Keratinocyte (primary cell): Measurements from ENCODE around the gene NTSR1. TPM values are rescaled to one million over a fixed set of nuclear protein-coding genes. Genes with fewer than 3 reads are reported as not detected.

Source experiments
- DNase-seq: peaks from one replicate; pipeline ENCODE4 v3.0.0-alpha.2; 2011; ENCODE audit warnings: low read depth, missing footprints, low spot score
- FAIRE-seq: peaks from 2 replicates; lab custom pipeline; 2011; peaks lifted over from hg19 to GRCh38; lab: Jason Lieb, UNC
- H2AFZ ChIP-seq: 2 replicates; pipeline ENCODE4 v1.6.0; 2012; ENCODE audit warnings: low read length, control low read depth, inconsistent platforms; ENCODE audit not compliant: control insufficient read depth
- H3K27ac ChIP-seq: 2 replicates; pipeline ENCODE4 v1.5.1; 2011; ENCODE audit warnings: low read length; ENCODE audit not compliant: control insufficient read depth, insufficient read depth
- H3K27me3 ChIP-seq: 3 replicates; pipeline ENCODE4 v1.6.0; 2011; ENCODE audit warnings: low read length; ENCODE audit not compliant: control insufficient read depth, insufficient read depth; ENCODE audit errors: extremely low read depth
- H3K36me3 ChIP-seq, 2 experiments: 2 replicates in 1 of 2; 3 replicates in 1 of 2; pipeline ENCODE4 v1.5.1; 2011; ENCODE audit warnings: low read length in 2 of 2, mild to moderate bottlenecking in 1 of 2; ENCODE audit not compliant: control insufficient read depth in 2 of 2, insufficient read depth in 2 of 2; ENCODE audit errors: extremely low read depth in 1 of 2
- H3K4me1 ChIP-seq: 3 replicates; pipeline ENCODE4 v1.5.1; 2011; ENCODE audit warnings: low read length; ENCODE audit not compliant: control insufficient read depth, insufficient read depth; ENCODE audit errors: extremely low read depth
- H3K4me2 ChIP-seq: 3 replicates; pipeline ENCODE4 v1.6.0; 2011; ENCODE audit warnings: low read depth, low read length; ENCODE audit not compliant: control insufficient read depth, insufficient read depth; ENCODE audit errors: extremely low read depth
- H3K4me3 ChIP-seq, 3 experiments: fragments of 200-600 bp in 1 of 3; sonication (generic) in 1 of 3; 2 replicates in 2 of 3; 3 replicates in 1 of 3; pipeline ENCODE4 v1.5.1; 2011 to 2016; ENCODE audit warnings: low read length in 3 of 3, mild to moderate bottlenecking in 3 of 3, control low read depth in 2 of 3, inconsistent platforms in 1 of 3, low read depth in 1 of 3, mixed read lengths in 1 of 3, mixed run types in 1 of 3, moderate library complexity in 1 of 3; ENCODE audit not compliant: control insufficient read depth in 2 of 3, insufficient read depth in 2 of 3; ENCODE audit errors: extremely low read depth in 1 of 3
- H3K79me2 ChIP-seq: 2 replicates; pipeline ENCODE4 v1.6.0; 2012; ENCODE audit warnings: low read length; ENCODE audit not compliant: control insufficient read depth, insufficient read depth
- H3K9ac ChIP-seq: 3 replicates; pipeline ENCODE4 v1.6.0; 2011; ENCODE audit warnings: low read length; ENCODE audit not compliant: control insufficient read depth, insufficient read depth; ENCODE audit errors: extremely low read depth
- H3K9me1 ChIP-seq: 3 replicates; pipeline ENCODE4 v1.6.0; 2011; ENCODE audit warnings: low read length; ENCODE audit not compliant: control insufficient read depth, insufficient read depth; ENCODE audit errors: extremely low read depth
- H3K9me3 ChIP-seq: 2 replicates; pipeline ENCODE4 v1.5.1; 2012; ENCODE audit warnings: low read depth, low read length; ENCODE audit not compliant: control insufficient read depth
- H4K20me1 ChIP-seq: 3 replicates; pipeline ENCODE4 v1.6.0; 2011; ENCODE audit warnings: low read length; ENCODE audit not compliant: control insufficient read depth, insufficient read depth; ENCODE audit errors: extremely low read depth
- EZH2 ChIP-seq: IDR thresholded peaks from one replicate; pipeline ENCODE4 v1.6.1; 2012; ENCODE audit warnings: inconsistent platforms, mild to moderate bottlenecking, low read length, moderate library complexity
- dilution Hi-C: fragments of 300-500 bp; cut with MboI; formaldehyde crosslinking; loops from one replicate; pipeline ENCODE4 v1.7.0; 2020; ENCODE audit warnings: low sequenced_read_pairs; ENCODE audit not compliant: extremely low pct_ligation_motif_present
- polyA plus RNA-seq, 5 experiments: library from polyadenylated mRNA; depleted of rRNA in 3 of 5; stranded (reverse) in 3 of 5; stranded (forward) in 1 of 5; unstranded in 1 of 5; fragments of >200 nt; gene quantifications; 1 replicate in 1 of 5; 2 replicates in 3 of 5; 3 replicates in 1 of 5; pipeline versions ENCODE4 v1.2.1 to v1.2.3, GENCODE V29; 2011 to 2012; ENCODE audit warnings: missing spikeins in 2 of 5, low read depth in 1 of 5, low replicate concordance in 1 of 5
- TF ChIP-seq, protein P1 (sequence below), 3 experiments: IDR thresholded peaks in 1 of 3; conservative IDR thresholded peaks in 1 of 3; optimal IDR thresholded peaks in 1 of 3; 2 replicates in 2 of 3; 3 replicates in 1 of 3; pipeline versions ENCODE3 to v1.5.1; 2011; ENCODE audit warnings: low read length in 3 of 3, mild to moderate bottlenecking in 3 of 3, moderate library complexity in 2 of 3, control low read depth in 1 of 3, inconsistent platforms in 1 of 3; ENCODE audit not compliant: insufficient read depth in 2 of 3; ENCODE audit errors: extremely low read depth in 1 of 3

NTSR1 gene
- polyA plus RNA-seq, 1 donor (not counting 4 experiments of a cell fraction or from before 2014, with no cell fraction given), result 0.55 TPM

DNA sequence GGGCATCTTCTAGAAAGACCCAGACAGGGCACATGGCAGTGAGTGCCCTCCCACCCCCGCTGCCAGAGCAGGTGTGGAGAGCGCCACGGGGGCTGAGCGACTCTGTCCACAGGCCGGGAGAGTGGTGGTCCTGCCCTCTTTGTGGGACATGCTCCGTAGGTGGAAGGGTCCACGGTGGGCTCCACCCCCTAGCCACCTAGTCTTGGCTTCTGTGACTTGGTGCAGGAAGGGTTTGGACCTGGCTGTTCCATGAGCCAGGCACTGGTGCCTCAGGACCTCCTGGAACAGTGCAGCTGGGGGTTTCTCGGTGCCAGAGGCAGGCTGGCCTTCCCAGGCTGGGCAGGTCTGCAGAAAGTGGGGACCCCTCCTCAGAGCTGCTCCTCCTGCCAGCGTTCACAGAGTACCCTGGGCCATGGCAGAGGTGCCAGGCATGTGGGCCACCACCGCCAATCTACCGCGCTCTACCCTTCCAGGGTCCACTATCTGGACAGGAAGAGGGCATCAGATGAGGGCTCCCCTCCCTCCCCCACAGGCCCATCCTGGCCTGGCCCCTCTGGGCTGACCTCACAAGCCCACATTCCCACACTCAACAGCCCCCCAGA, 43.4 kb upstream of the NTSR1 start:
- TF ChIP-seq, protein P1, sequence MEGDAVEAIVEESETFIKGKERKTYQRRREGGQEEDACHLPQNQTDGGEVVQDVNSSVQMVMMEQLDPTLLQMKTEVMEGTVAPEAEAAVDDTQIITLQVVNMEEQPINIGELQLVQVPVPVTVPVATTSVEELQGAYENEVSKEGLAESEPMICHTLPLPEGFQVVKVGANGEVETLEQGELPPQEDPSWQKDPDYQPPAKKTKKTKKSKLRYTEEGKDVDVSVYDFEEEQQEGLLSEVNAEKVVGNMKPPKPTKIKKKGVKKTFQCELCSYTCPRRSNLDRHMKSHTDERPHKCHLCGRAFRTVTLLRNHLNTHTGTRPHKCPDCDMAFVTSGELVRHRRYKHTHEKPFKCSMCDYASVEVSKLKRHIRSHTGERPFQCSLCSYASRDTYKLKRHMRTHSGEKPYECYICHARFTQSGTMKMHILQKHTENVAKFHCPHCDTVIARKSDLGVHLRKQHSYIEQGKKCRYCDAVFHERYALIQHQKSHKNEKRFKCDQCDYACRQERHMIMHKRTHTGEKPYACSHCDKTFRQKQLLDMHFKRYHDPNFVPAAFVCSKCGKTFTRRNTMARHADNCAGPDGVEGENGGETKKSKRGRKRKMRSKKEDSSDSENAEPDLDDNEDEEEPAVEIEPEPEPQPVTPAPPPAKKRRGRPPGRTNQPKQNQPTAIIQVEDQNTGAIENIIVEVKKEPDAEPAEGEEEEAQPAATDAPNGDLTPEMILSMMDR (optimal IDR thresholded peaks at IDR 0.05 in 1 of 3, IDR thresholded peaks at IDR 0.05 in 1 of 3, conservative IDR thresholded peaks at IDR 0.05 in 1 of 3; ENCODE audit: extremely low read depth in 1 of 3, insufficient read depth in 2 of 3, low read length in 3 of 3), result no peak
- TF ChIP-seq EZH2, result no peak
- no peaks in the 10 kb centered on the region for H3K9me3 ChIP-seq
- no peak overlapping the region for H3K4me2 ChIP-seq
- no peaks in the 10 kb centered on the region for H3K36me3 ChIP-seq
- H3K9ac ChIP-seq, result no peak overlapping the region
- H3K9me1 ChIP-seq, result no peaks in the 10 kb centered on the region
- H3K27ac ChIP-seq, result no peak overlapping the region
- dilution Hi-C loops, result no loop called here
- DNase-seq (no peak), FAIRE-seq (no peak)
- no peak overlapping the region for H3K4me3 ChIP-seq
- no peaks in the 10 kb centered on the region for H3K79me2 ChIP-seq
- no peak overlapping the region for H2AFZ ChIP-seq
- H3K27me3 ChIP-seq, result no peaks in the 10 kb centered on the region
- H3K4me1 ChIP-seq, result peaks cover 8% of the 10 kb centered on the region
- no peaks in the 10 kb centered on the region for H4K20me1 ChIP-seq

DNA sequence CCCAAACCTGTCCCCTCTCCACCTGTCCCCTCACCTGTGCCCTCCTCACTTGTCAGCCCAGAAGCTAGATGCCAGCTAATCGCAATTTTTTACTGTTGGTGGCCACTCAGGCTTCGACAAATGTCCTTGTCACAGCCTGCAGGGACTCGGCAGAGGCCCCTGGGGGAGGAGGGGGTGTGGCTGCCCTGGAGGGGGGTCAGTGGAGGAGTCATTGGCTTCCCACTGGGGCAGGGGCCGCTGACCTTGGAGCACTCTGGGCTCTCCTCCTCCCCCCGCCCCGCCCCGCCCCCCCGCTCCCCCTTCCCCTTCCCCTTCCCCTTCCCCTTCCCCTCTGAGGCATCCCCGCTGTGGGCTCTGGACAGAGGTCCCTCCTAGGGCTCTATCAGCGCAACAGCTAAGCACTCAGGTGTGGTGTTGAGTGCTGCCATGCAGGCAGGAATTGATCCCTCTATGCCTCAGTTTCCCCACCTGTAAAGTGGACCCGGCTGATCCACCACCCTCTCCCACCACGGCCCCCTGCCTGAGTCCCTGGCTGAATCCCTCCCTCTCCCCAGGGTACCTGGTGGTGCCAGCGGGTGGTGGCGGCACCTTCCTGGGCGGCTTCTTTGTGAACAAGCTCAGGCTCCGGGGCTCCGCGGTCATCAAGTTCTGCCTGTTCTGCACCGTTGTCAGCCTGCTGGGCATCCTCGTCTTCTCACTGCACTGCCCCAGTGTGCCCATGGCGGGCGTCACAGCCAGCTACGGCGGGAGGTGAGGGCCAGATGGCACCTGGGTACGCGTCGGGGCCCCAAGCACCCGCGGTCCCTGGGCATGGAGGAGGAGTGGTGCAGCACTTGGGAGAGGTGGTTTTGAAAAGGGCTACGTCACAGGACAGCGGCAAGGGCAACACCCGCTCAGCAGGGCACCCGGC, 42.6 kb upstream of the NTSR1 start:
- no peak overlapping the region for H3K27ac ChIP-seq
- H4K20me1 ChIP-seq, result no peaks in the 10 kb centered on the region
- DNase-seq (no peak), FAIRE-seq (no peak)
- H3K4me2 ChIP-seq, result no peak overlapping the region
- no peaks in the 10 kb centered on the region for H3K9me1 ChIP-seq
- no peak overlapping the region for H2AFZ ChIP-seq
- no peaks in the 10 kb centered on the region for H3K27me3 ChIP-seq
- H3K79me2 ChIP-seq, result no peaks in the 10 kb centered on the region
- H3K4me1 ChIP-seq, result peaks cover 8% of the 10 kb centered on the region
- no peaks in the 10 kb centered on the region for H3K36me3 ChIP-seq
- dilution Hi-C loops, result no loop called here
- H3K9me3 ChIP-seq, result no peaks in the 10 kb centered on the region
- H3K9ac ChIP-seq, result no peak overlapping the region
- TF ChIP-seq EZH2, result no peak
- TF ChIP-seq, protein P1 (optimal IDR thresholded peaks at IDR 0.05 in 1 of 3, IDR thresholded peaks at IDR 0.05 in 1 of 3, conservative IDR thresholded peaks at IDR 0.05 in 1 of 3; ENCODE audit: extremely low read depth in 1 of 3, insufficient read depth in 2 of 3, low read length in 3 of 3), result no peak
- no peak overlapping the region for H3K4me3 ChIP-seq
